ENCODE data around the gene SYCP2.
"Not testable (repeated sequence)": the region's sequence is repeated elsewhere in the genome, so short reads cannot be mapped to it uniquely, and the experiment has no call there.

The SYCP2 gene

GRCh38 chr20:59903621-59904020 is 29.8 kb downstream of the SYCP2 start:
- DNase-seq (ENCODE audit: low read depth in 2 of 3, low spot score in 2 of 3) = no peak

GRCh38 chr20:59902470-59902869 is 31.0 kb downstream of the SYCP2 start:
- DNase-seq (ENCODE audit: low read depth in 2 of 3, low spot score in 2 of 3) = no peak

DNA sequence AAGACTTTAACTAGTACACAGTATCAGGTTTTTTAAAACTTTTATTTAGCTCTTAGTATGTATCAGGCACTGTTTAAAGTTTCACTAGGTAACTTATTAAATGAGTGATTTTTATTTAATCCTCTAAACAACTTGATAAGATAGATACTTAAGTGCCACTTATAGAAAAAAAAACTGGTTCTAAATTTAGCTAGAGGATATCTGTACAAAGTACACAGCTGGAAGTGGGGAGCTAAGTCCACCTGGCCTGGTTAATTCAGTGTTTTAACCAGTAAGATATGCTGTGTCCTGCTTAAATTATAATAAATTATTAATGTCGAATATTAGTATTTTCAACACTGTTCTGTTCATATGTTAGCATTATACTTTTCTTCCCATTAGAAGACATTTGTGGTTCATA is 37.5 kb downstream of the SYCP2 start:
- no peak for DNase-seq (ENCODE audit: low read depth in 2 of 3, low spot score in 2 of 3)

DNA sequence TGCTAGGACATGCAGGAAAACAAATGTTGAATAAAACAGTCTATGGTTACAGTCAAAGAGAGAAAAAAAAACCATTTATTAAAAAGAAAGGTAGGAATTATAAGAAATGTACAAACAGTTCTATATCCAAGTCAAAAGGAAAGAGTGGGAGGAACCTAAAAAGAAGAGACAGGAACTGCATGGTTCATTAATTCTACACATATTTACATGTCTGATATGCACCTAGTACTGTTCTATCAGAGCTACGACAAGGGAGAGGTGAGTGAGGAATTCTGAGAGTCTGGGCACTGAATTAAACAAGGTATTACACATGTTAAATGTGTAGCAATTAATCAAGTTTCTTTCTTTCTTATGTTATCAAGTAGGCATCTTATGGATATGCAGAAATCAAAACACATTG is 41.9 kb downstream of the SYCP2 start:
- DNase-seq (ENCODE audit: low read depth in 2 of 3, low spot score in 2 of 3) = no peak

DNA sequence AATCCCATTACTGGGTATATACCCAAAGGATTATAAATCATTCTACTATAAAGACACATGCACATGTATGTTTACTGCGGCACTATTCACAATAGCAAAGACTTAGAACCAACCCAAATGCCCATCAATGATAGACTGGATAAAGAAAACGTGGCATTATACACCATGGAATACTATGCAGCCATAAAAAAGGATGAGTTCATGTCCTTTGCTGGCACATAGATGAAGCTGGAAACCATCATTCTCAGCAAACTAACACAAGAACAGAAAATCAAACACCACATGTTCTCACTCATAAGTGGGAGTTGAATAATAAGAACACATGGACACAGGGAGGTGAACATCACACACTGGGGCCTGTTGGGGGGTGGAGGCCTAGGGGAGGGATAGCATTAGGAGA is 43.4 kb downstream of the SYCP2 start:
- not testable (repeated sequence) for DNase-seq (ENCODE audit: low read depth in 2 of 3, low spot score in 2 of 3)

- no peak for DNase-seq (ENCODE audit: low read depth in 2 of 3, low spot score in 2 of 3)
Observed at GRCh38 chr20:59888050-59888449, 45.4 kb downstream of the SYCP2 start.

DNA sequence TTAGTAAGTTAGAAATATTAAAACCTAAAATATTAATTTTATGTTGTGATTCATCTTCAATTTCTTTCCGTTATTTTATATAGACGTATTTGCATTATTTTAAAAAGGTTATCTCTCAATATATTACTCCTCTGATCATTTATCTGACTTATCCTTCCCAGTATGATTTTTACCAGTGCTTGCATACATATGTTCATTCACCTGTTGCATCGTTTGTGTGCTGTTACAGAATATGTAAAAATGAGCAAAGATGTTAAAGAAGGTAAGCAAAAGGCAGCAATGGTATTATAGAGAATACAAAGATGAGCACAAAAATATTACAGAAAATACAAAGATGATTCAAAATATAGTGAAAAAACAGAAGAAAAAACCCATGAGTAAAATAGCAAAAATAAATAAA is 48.9 kb downstream of the SYCP2 start:
- no peak for DNase-seq (ENCODE audit: low read depth in 2 of 3, low spot score in 2 of 3)

DNA sequence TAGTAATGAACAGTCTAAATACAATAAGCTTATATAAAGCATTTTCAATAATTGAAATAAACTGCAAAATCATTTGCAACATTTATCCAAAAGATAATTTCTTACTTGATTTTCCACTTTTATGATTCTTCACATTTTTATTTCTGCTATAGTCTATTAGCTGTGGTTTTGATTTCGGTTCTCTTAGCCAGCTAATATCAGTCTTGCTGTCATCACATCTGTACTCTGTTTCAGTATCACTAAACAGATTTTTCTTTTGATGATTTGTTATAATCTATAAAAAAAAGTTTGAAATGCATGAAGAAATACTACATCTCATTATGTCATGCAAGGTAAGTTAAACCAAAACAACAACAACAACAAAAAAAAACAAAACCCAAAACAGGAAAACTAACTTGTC is 53.2 kb downstream of the SYCP2 start:
- no peak for DNase-seq (ENCODE audit: low read depth in 2 of 3, low spot score in 2 of 3)

GRCh38 chr20:59873409-59873808 is 60.0 kb downstream of the SYCP2 start:
- DNase-seq (ENCODE audit: low read depth in 2 of 3, low spot score in 2 of 3) = no peak

GRCh38 chr20:59871096-59871495 is 62.3 kb downstream of the SYCP2 start:
- DNase-seq (ENCODE audit: low read depth in 2 of 3, low spot score in 2 of 3) = no peak

GRCh38 chr20:59866338-59866737 is 67.1 kb downstream of the SYCP2 start:
- no peak for DNase-seq (ENCODE audit: low read depth in 2 of 3, low spot score in 2 of 3)

DNA sequence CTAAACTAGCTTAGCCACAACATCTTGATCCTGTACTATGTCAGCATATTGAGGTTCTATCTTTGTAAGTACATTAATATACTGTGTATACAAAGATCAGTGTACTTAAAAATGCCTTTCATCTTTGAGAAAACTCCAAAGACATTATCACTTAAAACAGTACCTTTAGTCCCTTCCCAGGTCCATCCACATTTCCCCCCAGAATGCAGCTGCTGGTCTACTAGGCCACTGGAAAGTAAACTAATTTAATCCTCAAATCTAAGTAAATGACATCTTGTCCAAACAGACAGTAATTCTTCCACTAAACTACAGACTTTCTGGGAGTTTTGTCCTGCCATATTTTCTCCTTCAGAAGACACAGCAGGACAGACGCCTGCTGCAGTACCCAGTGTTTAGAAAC is 68.7 kb downstream of the SYCP2 start:
- DNase-seq (ENCODE audit: low read depth in 2 of 3, low spot score in 2 of 3) = no peak

DNA sequence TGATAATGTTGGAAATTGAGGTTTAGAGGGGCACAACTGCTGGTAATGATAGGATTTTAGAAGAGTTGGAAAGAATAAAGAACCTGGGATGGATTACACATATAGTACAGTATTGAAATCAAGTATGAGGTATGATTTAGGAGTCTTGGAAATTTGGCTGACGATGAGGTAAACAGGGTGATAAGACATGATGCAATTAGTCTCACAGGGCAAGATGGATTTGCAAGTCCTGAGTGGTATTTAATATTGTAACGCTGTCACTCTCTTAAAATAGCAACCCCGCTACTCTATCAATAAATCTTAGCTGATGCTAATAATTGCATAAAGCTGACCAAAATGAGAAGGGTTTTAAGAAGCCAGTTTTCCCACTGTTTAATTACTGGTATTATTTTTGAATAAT is 70.4 kb downstream of the SYCP2 start:
- no peak for DNase-seq (ENCODE audit: low read depth in 2 of 3, low spot score in 2 of 3)

GRCh38 chr20:59861401-59861800 is 72.0 kb downstream of the SYCP2 start:
- no peak for DNase-seq (ENCODE audit: low read depth in 2 of 3, low spot score in 2 of 3)

DNA sequence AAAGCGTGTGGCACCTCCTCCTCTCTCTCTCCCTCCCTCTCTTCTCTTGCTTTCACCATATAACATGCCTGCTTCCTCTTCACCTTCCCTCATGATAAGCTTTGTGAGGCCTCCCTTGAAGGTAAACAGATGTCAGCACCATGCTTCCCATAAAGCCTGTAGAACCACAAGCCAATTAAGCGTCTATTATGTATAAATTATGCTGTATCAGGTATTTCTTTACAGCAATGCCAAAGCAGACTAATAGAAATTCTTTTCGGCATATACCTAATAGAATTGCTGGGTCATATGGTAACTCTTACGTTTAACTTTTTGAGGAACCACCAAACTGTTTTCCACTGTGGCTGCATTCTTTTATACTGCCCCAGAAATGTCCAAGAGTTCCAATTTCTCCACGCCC is 75.0 kb downstream of the SYCP2 start:
- DNase-seq (ENCODE audit: low read depth in 2 of 3, low spot score in 2 of 3) = no peak

DNA sequence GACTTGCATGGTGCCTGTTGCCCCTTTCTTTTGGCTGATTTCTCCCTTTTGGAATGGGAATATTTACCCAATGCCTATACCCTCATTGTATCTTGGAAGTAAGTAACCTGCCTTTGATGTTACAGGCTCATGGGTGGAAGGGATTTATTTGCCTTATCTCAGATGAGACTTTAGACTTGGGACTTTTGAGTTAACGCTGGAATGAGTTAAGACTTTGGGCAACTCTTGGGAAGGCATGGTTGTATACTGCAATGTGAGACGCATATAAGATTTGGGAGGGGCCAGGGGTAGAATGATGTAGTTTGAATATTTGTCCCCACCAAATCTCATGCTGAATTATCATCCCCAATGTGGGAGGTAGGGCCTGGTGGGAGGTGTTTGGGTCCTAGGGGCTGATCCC is 75.5 kb downstream of the SYCP2 start:
- no peak for DNase-seq (ENCODE audit: low read depth in 2 of 3, low spot score in 2 of 3)

GRCh38 chr20:59856941-59857340 is 76.5 kb downstream of the SYCP2 start:
- not testable (repeated sequence) for DNase-seq (ENCODE audit: low read depth in 2 of 3, low spot score in 2 of 3)

DNA sequence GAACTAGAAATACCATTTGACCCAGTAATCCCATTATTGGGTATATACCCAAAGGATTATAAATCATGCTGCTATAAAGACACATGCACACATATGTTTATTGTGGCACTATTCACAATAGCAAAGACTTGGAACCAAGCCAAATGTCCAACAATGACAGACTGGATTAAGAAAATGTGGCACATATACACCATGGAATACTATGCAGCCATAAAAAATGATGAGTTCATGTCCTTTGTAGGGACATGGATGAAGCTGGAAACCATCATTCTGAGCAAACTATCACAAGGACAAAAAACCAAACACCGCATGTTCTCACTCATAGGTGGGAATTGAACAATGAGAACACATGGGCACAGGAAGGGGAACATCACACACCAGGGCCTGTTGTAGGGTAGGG is 76.9 kb downstream of the SYCP2 start:
- not testable (repeated sequence) for DNase-seq (ENCODE audit: low read depth in 2 of 3, low spot score in 2 of 3)

- DNase-seq (ENCODE audit: low read depth in 2 of 3, low spot score in 2 of 3) = no peak
Observed at GRCh38 chr20:59850018-59850641, 83.3 kb downstream of the SYCP2 start.

DNA sequence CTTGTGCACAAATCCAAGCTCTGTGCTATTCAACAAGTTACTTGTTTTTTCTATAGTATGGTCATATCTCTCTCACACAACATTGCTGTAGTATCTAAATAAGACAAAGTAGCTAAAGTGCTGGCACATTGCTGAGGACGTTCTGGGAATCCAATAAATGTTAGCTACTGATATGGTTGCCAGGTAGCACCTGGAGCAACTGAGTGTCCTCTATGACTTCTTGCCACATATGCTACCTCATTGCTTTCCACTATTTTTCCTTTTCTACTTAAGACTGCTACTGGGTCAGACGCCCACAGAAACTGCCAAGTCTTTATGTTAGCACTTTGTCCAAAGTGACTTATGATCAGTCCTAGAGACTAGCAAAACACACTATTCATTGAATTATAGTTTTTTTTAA is 85.3 kb downstream of the SYCP2 start:
- no peak for DNase-seq (ENCODE audit: low read depth in 2 of 3, low spot score in 2 of 3)

DNA sequence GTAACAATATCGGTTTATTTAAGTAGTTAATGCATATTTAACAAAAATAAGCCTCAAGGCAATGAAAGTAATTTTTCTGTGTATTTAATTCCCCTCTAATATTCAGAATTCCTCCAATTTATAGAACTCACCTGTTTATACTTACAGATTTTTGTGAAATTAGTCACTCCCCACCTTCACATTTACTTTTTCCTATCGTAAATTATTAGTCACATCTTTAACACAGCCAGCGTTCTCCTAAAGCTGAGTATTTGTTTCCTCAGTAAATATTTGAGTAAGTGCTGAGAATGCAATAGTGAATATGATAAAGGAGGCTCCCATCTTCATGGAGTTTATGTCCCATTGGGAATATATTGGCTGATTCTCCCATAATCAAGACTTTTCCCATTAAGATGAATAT is 88.0 kb downstream of the SYCP2 start:
- no peak for DNase-seq (ENCODE audit: low read depth in 2 of 3, low spot score in 2 of 3)

DNA sequence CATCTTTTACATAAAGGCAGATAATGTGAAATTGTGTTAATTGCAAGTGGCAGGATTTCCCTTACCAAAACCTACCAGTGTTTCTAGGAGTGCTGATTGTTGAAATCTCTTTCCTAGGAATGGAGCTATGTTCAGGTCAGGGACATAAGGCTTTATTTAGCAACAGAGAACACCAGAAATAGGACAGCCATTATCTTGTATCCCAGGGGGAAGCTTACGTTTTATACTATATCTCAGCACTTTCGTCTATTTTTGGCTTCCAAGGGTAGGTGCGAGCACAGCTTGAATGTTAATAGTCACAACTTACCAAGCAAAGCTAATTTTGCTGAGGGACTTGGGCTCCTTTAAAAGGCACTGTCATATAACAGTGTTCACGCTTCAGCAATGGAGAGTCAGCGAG is 94.0 kb downstream of the SYCP2 start:
- DNase-seq (ENCODE audit: low read depth in 2 of 3, low spot score in 2 of 3) = no peak

- no peak for DNase-seq (ENCODE audit: low read depth in 2 of 3, low spot score in 2 of 3)
Observed at GRCh38 chr20:59837623-59838394, 95.6 kb downstream of the SYCP2 start.

All from activated CD8-positive, alpha-beta memory T cell treated with anti-CD3 and anti-CD28 coated beads for 48 hours (primary cell).